AG04450 (cell line): ENCODE data around the gene GID4. TPM values are rescaled to one million over a fixed set of nuclear protein-coding genes. Genes with fewer than 3 reads are reported as not detected.

ENCODE experiments used
- CTCF ChIA-PET: fragments of 300-600, 350-600 bp; formaldehyde crosslinking; extraction: SDS; loops from one replicate; lab custom pipeline; 2022; ENCODE audit warnings: antibody characterized with exemption, inconsistent platforms; lab: Charles Lee
- POLR2A ChIA-PET: fragments of 350-600 bp; formaldehyde crosslinking; extraction: SDS; loops from one replicate; lab custom pipeline; 2021; ENCODE audit warnings: antibody characterized with exemption, inconsistent platforms; lab: Yijun Ruan, JAX
- DNase-seq: peaks from one replicate; pipeline ENCODE4 v3.0.0-alpha.2; 2011; ENCODE audit warnings: low read depth, low spot score
- H3K27ac ChIP-seq: one replicate; pipeline ENCODE4 v1.5.1; 2012; ENCODE audit warnings: low read depth, low read length, control low read depth
- H3K27me3 ChIP-seq: one replicate; pipeline ENCODE4 v1.6.0; 2012; ENCODE audit warnings: low read length; ENCODE audit not compliant: control insufficient read depth, insufficient read depth
- H3K4me3 ChIP-seq: 2 replicates; pipeline ENCODE4 v1.5.1; 2011; ENCODE audit warnings: mild to moderate bottlenecking, low read depth, low read length, control low read depth
- H3K9me3 ChIP-seq: 2 replicates; pipeline ENCODE4 v1.5.1; 2012; ENCODE audit warnings: low read length; ENCODE audit not compliant: control insufficient read depth, insufficient read depth
- polyA plus RNA-seq: library from polyadenylated mRNA; depleted of rRNA; stranded (reverse); fragments of >200 nt; gene quantifications from 2 replicates; pipeline ENCODE4 v1.2.3, GENCODE V29; 2011
- TF ChIP-seq, protein P1 (sequence below): IDR thresholded peaks from 2 replicates; pipeline ENCODE4 v1.5.1; 2011; ENCODE audit warnings: low read depth, low read length, control low read depth, inconsistent platforms

GID4 gene
- polyA plus RNA-seq, 1 experiment, result 7.6 TPM

DNA sequence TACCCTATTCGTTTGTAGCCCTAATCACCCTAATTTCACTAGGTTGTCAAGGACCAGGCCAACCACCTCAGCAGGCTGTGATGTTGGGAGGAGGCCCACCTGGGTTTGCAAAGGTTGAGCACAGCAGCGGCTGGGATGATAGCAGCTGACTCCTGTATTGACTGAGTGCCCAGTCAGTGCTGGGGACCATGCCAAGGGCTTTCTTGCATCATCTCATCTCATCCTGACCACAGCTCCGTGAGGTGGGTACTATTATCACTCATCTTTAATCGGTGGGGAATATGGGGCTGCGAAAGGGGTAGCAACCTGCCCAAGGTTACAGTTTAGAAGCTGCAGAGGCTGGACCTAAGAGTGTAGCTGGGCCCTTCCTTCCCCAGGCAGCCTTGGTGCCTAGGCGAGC is 11.9 kb upstream of the GID4 start:
- POLR2A ChIA-PET, result no interaction called here
- no peak overlapping the region for H3K27ac ChIP-seq
- TF ChIP-seq, protein P1, sequence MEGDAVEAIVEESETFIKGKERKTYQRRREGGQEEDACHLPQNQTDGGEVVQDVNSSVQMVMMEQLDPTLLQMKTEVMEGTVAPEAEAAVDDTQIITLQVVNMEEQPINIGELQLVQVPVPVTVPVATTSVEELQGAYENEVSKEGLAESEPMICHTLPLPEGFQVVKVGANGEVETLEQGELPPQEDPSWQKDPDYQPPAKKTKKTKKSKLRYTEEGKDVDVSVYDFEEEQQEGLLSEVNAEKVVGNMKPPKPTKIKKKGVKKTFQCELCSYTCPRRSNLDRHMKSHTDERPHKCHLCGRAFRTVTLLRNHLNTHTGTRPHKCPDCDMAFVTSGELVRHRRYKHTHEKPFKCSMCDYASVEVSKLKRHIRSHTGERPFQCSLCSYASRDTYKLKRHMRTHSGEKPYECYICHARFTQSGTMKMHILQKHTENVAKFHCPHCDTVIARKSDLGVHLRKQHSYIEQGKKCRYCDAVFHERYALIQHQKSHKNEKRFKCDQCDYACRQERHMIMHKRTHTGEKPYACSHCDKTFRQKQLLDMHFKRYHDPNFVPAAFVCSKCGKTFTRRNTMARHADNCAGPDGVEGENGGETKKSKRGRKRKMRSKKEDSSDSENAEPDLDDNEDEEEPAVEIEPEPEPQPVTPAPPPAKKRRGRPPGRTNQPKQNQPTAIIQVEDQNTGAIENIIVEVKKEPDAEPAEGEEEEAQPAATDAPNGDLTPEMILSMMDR, result no peak
- CTCF ChIA-PET, result interaction anchor here (0.6 to 1.0 kb wide), 2 partner anchors 15 to 108 kb away, joined by 3 read pairs; no protein-coding TSS in a partner anchor
- H3K4me3 ChIP-seq, result no peak overlapping the region
- DNase-seq, result no peak
- H3K9me3 ChIP-seq, result no peaks in the 10 kb centered on the region
- no peaks in the 10 kb centered on the region for H3K27me3 ChIP-seq

DNA sequence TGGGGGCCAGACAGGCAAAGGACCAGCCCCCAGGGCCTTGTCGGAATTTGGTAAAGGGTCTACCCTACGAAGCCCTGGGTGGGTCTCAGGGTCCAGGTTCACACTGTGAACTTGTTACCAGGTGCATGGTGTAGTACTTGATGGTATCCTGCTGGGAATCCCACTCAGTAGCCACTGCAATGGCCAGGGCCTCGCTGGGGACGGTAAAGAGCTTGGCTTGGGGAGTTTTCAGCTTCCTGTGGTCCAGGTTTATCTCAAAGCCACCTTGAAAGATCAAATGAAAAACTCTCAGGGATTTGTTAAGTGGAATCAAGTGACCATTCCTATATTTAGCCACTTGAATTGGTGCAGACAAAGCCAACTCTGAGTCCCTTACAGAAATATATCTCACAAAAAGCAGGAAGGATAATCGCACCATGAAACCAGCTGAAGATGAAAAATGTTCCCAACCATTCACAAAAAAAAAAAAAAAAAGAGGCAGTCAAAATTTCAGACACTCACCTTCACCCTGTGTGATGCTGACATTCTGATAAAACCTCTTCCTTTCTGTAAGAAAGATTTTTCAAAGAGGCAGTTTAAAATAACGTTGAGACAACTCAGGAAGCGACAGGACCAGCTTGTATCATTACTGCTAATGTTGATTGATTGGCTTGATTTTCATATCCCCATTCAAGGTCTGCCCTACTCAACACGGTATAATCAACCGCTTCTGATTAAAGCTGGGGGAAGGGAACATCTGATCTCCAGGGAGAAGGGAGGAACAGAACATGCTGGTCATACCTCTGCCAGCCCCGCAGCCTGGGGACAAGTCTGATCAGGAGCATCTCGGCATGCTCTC is 10.9 kb upstream of the GID4 start:
- no peak for DNase-seq
- no peak overlapping the region for H3K4me3 ChIP-seq
- ChIA-PET CTCF (interaction anchor here (0.6 to 1.0 kb wide), 6 partner anchors 101 to 250 kb away, joined by 3 to 5 read pairs (median 3); no protein-coding TSS in a partner anchor), POLR2A (no interaction called here)
- H3K27me3 ChIP-seq, result no peaks in the 10 kb centered on the region
- TF ChIP-seq, protein P1, result no peak
- no peak overlapping the region for H3K27ac ChIP-seq
- H3K9me3 ChIP-seq, result no peaks in the 10 kb centered on the region

DNA sequence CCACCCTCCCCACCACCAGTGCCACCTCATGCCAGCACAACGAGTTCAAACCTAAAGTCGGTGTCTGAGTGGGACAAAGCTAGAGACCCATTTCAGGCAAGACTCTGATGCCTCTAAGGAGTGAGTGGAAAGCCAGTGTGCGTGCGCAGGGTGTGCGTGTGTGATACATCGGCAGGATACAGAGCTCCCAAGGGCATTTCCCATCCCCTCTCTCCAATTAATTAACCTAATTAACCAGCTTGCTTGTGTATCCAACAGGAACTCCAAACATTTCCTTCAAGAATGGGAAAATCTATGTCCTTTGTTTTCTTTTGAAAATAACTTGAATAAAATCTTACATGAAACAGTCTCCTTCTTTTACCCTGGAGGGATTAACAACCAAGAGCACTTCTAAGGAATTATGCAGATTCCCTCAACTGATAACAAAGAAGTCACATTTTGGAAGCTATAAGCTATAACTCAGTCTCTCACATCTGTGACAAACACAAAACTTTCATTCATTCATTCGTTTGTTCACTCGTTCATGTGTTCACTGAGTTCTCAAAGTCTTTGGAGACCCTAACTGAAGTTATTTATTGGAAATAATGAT is 10.2 kb upstream of the GID4 start:
- POLR2A ChIA-PET, result no interaction called here
- CTCF ChIA-PET, result interaction anchor here (1.0 kb wide), 1 partner anchor 138 kb away, joined by 3 read pairs; no protein-coding TSS in a partner anchor
- TF ChIP-seq, protein P1, result no peak
- Histone ChIP-seq H3K9me3 (no peaks in the 10 kb centered on the region), H3K27me3 (no peaks in the 10 kb centered on the region), H3K27ac (no peak overlapping the region), H3K4me3 (no peak overlapping the region)
- no peak for DNase-seq

DNA sequence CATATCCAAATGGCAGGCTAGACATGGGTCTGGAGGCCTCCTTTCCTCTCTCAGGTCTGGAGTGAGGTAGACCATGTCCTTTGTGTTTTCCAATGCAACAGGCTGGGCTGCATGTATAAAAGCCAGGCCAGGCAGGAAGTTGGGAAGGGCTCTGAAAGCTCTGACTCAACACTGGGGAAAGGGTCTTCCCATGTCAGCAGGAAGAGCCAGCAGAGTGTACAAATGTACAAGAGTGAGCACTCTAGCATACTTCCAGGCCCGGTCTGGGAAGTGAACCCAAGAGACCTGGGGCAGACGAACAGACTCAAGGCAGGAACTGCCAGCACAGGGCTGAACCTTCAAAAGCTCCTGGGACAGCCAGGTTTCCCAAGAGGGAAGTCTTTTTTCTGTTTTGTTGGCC is 7.3 kb upstream of the GID4 start:
- ChIA-PET POLR2A (no interaction called here), CTCF (interaction anchor here (2.1 to 2.7 kb wide), 3 partner anchors 37 to 155 kb away, joined by 6 to 10 read pairs (median 9); no protein-coding TSS in a partner anchor)
- no peak overlapping the region for H3K4me3 ChIP-seq
- H3K27me3 ChIP-seq, result no peaks in the 10 kb centered on the region
- TF ChIP-seq, protein P1, result no peak
- no peak for DNase-seq
- H3K9me3 ChIP-seq, result no peaks in the 10 kb centered on the region
- no peak overlapping the region for H3K27ac ChIP-seq
